ENCODE data around the gene MIPOL1.
"Not testable (repeated sequence)": the region's sequence is repeated elsewhere in the genome, so short reads cannot be mapped to it uniquely, and the experiment has no call there.

The MIPOL1 gene

DNA sequence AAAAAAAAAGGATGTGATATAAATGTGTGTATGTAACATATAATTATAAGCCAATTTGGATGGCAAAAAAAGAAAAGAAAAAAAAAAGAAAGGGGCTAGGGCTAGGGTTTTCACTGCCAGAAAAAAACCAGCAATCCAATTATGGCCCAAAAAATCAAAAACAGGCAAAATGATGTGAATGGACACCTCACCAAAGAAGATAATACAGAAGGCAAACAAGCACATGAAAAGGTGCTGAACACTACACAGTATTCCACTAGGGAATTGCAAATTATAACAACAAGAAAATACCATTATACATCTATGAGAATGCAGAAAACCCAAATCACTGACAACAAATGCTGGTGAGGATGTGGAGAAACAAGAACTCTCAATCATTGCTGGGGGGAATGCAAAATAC, 12.1 kb upstream of the MIPOL1 start:
- TF ChIP-seq, protein P1, sequence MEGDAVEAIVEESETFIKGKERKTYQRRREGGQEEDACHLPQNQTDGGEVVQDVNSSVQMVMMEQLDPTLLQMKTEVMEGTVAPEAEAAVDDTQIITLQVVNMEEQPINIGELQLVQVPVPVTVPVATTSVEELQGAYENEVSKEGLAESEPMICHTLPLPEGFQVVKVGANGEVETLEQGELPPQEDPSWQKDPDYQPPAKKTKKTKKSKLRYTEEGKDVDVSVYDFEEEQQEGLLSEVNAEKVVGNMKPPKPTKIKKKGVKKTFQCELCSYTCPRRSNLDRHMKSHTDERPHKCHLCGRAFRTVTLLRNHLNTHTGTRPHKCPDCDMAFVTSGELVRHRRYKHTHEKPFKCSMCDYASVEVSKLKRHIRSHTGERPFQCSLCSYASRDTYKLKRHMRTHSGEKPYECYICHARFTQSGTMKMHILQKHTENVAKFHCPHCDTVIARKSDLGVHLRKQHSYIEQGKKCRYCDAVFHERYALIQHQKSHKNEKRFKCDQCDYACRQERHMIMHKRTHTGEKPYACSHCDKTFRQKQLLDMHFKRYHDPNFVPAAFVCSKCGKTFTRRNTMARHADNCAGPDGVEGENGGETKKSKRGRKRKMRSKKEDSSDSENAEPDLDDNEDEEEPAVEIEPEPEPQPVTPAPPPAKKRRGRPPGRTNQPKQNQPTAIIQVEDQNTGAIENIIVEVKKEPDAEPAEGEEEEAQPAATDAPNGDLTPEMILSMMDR (IDR thresholded peaks at IDR 0.05) = no peak
- H3K9me3 Mint-ChIP-seq = peaks cover 25% of the 10 kb centered on the region
- H3K4me1 Mint-ChIP-seq = no peaks in the 10 kb centered on the region
- H3K27me3 Mint-ChIP-seq (ENCODE audit: low read depth, poor library complexity) = peaks cover 4% of the 10 kb centered on the region
- DNase-seq = no peak
- H3K36me3 Mint-ChIP-seq (ENCODE audit: low read depth) = no peaks in the 10 kb centered on the region
- H3K4me3 Mint-ChIP-seq = no peak overlapping the region
- no peak overlapping the region for H3K27ac Mint-ChIP-seq

DNA sequence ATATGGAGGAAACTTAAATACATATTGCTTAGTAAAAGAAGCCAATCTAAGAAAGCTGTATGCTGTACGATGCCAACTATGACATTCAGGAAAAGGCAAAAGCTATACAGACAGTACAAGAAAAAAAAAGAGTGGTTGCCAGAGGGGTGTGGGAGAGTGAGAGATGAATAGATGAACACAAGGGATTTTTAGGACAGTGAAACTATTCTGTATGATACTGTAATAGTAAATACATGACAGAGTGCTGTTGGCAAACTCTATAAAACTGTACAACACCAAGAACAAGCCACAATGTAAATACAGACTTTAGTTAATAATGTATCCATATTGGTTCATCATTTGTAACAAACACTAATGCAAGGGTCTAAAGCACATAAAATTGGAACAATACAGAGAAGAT, 10.9 kb upstream of the MIPOL1 start:
- no peak overlapping the region for H3K27ac Mint-ChIP-seq
- H3K36me3 Mint-ChIP-seq (ENCODE audit: low read depth) = no peaks in the 10 kb centered on the region
- peaks cover 4% of the 10 kb centered on the region for H3K27me3 Mint-ChIP-seq (ENCODE audit: low read depth, poor library complexity)
- no peaks in the 10 kb centered on the region for H3K4me1 Mint-ChIP-seq
- H3K9me3 Mint-ChIP-seq = peaks cover 26% of the 10 kb centered on the region
- TF ChIP-seq, protein P1 (IDR thresholded peaks at IDR 0.05) = no peak
- DNase-seq = no peak
- H3K4me3 Mint-ChIP-seq = no peak overlapping the region

DNA sequence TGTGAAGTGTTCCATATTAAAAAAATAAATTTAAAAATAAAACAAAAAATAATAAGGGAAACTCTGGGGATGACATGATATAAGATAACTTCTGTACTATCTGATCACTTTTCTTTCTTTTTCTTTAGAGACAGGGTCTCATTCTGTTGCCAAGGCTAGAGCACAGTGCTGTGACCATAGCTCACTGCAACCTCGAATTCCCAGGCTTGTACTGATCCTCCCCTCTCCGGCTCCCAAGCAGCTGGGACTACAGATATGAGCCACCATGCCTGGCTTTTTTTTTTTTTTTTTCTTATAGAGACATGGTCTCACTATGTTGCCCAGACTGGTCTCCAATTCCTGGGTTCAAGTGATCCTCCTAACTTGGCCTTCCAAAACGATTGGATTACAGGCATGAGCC, 10.4 kb upstream of the MIPOL1 start:
- DNase-seq = no peak
- Mint-ChIP-seq H3K9me3 (peaks cover 21% of the 10 kb centered on the region), H3K4me1 (no peaks in the 10 kb centered on the region), H3K27me3 (ENCODE audit: low read depth, poor library complexity) (peaks cover 8% of the 10 kb centered on the region), H3K27ac (no peak overlapping the region), H3K36me3 (ENCODE audit: low read depth) (no peaks in the 10 kb centered on the region), H3K4me3 (no peak overlapping the region)
- TF ChIP-seq, protein P1 (IDR thresholded peaks at IDR 0.05) = no peak

DNA sequence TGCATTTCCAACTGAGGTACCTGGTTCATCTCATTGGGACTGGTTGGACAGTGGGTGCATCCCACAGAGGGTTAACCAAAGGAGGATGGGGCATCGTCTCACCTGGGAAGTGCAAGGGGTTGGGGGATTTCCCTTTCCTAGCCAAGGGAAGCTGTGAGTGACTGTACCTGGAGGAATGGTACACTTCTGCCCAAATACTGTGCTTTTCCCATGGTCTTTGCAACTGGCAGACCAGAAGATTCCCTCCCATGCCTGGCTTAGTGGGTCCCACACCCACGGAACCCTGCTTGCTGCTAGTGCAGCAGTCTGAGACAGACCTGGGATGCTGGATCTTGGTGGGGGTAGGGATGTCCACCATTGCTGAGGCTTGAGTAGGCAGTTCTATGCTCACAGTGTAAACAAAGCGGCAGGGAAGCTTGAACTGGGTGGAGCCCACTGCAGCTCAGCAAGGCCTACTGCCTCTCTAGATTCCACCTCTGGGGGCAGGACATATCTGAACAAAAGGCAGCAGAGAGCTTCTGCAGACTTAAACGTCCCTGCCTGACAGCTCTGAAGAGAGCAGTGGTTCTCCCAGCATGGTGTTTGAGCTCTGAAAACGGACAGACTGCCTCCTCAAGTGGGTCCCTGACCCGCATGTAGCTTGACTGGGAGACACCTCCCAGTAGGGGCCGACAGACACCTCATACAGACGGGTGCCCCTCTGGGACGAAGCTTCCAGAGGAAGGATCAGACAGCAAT, 9.7 kb upstream of the MIPOL1 start:
- H3K4me1 Mint-ChIP-seq; H3K27ac Mint-ChIP-seq; H3K27me3 Mint-ChIP-seq (ENCODE audit: low read depth, poor library complexity); H3K36me3 Mint-ChIP-seq (ENCODE audit: low read depth); DNase-seq; H3K4me3 Mint-ChIP-seq: not testable (repeated sequence)
- peaks cover 23% of the 10 kb centered on the region for H3K9me3 Mint-ChIP-seq

DNA sequence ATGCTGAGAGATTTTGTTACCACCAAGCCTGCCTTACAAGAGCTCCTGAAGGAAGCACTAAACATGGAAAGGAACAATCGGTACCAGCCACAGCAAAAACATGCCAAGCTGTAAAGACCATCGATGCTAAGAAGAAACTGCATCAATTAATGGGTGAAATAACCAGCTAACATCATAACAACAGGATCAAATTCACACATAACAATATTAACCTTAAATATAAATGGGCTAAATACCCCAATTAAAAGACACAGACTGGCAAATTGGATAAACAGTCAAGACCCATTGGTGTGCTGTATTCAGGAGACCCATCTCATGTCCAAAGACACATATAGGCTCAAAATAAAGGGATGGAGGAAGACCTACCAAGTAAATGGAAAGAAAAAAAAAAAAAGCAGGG, 8.0 kb upstream of the MIPOL1 start:
- not testable (repeated sequence) for H3K4me1 Mint-ChIP-seq; H3K36me3 Mint-ChIP-seq (ENCODE audit: low read depth); H3K27me3 Mint-ChIP-seq (ENCODE audit: low read depth, poor library complexity); H3K4me3 Mint-ChIP-seq; H3K27ac Mint-ChIP-seq; DNase-seq
- peaks cover 25% of the 10 kb centered on the region for H3K9me3 Mint-ChIP-seq

DNA sequence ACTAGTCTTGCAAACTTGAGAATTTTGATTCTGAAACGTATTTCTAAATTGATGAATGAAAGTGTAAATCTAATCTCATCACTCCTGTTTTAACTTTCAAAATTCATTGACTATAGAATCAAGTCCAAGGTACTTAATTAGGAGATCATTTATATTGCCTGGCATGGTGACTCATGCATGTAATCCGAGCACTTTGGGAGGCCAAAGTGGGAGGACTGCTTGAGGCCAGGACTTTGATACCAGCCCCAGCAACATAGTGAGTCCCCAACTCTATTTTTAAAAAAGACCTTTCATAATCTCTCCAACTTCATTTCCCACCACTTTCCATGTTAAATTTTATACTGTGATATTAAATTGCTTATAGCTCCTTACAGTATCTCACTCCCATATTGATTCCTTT, 3.0 kb upstream of the MIPOL1 start:
- Mint-ChIP-seq H3K4me1 (peaks cover 38% of the 10 kb centered on the region), H3K9me3 (peaks cover 15% of the 10 kb centered on the region), H3K4me3 (no peak overlapping the region), H3K36me3 (ENCODE audit: low read depth) (no peaks in the 10 kb centered on the region), H3K27me3 (ENCODE audit: low read depth, poor library complexity) (peaks cover 4% of the 10 kb centered on the region), H3K27ac (no peak overlapping the region)
- DNase-seq = no peak
- TF ChIP-seq, protein P1 (IDR thresholded peaks at IDR 0.05) = no peak

DNA sequence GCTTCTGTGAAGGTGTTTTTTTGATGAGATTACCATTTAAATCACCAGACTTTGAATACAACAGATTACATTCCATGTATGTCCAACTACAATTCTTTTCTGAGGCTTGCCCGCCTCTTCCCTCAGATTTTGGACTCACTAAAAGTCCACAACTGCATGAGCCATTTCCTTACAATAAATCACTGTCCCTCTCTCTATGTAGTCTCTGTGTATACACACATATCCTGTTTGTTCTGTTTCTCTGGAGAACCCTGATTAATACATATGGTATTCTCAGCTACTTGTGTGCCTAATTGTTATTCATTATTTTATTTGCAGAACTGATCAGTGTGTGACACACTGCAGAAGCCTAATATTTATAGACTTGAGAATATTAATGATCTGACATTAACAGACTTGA, 2.4 kb upstream of the MIPOL1 start:
- TF ChIP-seq, protein P1 (IDR thresholded peaks at IDR 0.05) = no peak
- Mint-ChIP-seq H3K4me1 (peaks cover 38% of the 10 kb centered on the region), H3K36me3 (ENCODE audit: low read depth) (no peaks in the 10 kb centered on the region), H3K27ac (no peak overlapping the region), H3K4me3 (no peak overlapping the region), H3K27me3 (ENCODE audit: low read depth, poor library complexity) (peaks cover 4% of the 10 kb centered on the region), H3K9me3 (peaks cover 9% of the 10 kb centered on the region)
- DNase-seq = no peak
